Measurements from ENCODE around the gene ZNF211. TPM values are rescaled to one million over a fixed set of nuclear protein-coding genes. Genes with fewer than 3 reads are reported as not detected.

ZNF211 gene
- total and polyA plus RNA-seq, 9 of the 15 experiments (the other 6 are each of a cell fraction or from before 2014, with no cell fraction given): 1.3 to 11.6 (median 4.5) TPM

DNA sequence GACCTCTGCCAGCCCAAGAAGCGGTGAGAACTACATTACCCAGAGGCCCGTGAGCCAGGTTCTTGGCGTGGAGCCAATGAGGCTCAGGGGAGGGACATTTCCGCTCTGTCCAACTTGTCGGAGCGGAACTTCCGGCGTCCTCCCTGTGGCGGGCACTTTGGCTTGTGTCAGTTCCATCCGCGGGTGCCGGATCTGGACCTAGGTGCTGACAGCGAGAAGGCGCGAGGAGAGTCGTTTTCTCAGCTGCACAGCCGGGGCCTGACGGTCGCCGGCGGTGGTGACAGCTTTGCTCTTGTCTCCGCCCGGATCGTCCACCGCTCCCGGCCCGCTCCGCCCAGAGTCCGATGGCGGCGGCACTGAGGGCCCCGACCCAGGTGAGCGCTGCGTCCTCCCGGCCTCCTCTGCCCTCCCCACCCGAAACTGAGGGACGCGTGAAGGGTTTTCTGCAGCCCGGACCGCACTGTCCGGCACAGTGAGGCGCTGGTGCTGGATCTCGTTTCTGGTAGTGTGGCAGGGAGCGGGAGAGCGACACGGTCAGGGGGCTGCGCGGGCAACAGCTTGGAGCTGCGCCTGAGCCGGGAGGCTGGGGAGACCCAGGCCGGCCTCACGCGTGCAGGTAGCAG is 33.1 kb upstream of the ZNF211 start, which contains the start of gene ZNF530 (continued):
- TF ChIP-seq, protein P1, sequence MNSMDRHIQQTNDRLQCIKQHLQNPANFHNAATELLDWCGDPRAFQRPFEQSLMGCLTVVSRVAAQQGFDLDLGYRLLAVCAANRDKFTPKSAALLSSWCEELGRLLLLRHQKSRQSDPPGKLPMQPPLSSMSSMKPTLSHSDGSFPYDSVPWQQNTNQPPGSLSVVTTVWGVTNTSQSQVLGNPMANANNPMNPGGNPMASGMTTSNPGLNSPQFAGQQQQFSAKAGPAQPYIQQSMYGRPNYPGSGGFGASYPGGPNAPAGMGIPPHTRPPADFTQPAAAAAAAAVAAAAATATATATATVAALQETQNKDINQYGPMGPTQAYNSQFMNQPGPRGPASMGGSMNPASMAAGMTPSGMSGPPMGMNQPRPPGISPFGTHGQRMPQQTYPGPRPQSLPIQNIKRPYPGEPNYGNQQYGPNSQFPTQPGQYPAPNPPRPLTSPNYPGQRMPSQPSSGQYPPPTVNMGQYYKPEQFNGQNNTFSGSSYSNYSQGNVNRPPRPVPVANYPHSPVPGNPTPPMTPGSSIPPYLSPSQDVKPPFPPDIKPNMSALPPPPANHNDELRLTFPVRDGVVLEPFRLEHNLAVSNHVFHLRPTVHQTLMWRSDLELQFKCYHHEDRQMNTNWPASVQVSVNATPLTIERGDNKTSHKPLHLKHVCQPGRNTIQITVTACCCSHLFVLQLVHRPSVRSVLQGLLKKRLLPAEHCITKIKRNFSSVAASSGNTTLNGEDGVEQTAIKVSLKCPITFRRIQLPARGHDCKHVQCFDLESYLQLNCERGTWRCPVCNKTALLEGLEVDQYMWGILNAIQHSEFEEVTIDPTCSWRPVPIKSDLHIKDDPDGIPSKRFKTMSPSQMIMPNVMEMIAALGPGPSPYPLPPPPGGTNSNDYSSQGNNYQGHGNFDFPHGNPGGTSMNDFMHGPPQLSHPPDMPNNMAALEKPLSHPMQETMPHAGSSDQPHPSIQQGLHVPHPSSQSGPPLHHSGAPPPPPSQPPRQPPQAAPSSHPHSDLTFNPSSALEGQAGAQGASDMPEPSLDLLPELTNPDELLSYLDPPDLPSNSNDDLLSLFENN (IDR thresholded peaks at IDR 0.05; ENCODE audit: low read depth in 2 of 2, low read length in 2 of 2): no peak
- TF ChIP-seq RBM22 (IDR thresholded peaks at IDR 0.05; ENCODE audit: low read depth, low read length, poor library complexity, severe bottlenecking): no peak
- TF ChIP-seq NFE2L1 (tag; IDR thresholded peaks at IDR 0.05; ENCODE audit: borderline replicate concordance, low read depth): no peak
- no peak for TF ChIP-seq RBM14 (IDR thresholded peaks at IDR 0.05; ENCODE audit: borderline replicate concordance, insufficient read depth, low read depth, low read length)
- no peak for TF ChIP-seq ZNF224 (CRISPR knock-in tag; IDR thresholded peaks at IDR 0.05)
- no peak for TF ChIP-seq MED1 (CRISPR knock-in tag; IDR thresholded peaks at IDR 0.05; ENCODE audit: borderline replicate concordance)
- TF ChIP-seq KLF16 (IDR thresholded peaks at IDR 0.05): no peak
- no peak for TF ChIP-seq ZNF551 (CRISPR knock-in tag; IDR thresholded peaks at IDR 0.05)
- TF ChIP-seq MCM3 (IDR thresholded peaks at IDR 0.05): no peak
- TF ChIP-seq ASH1L (IDR thresholded peaks at IDR 0.05; ENCODE audit: borderline replicate concordance, low read depth, partially characterized antibody): no peak
- no peak for TF ChIP-seq KLF10 (CRISPR knock-in tag; IDR thresholded peaks at IDR 0.05)
- TF ChIP-seq EHMT2 (IDR thresholded peaks at IDR 0.05): no peak
- no peak for TF ChIP-seq ZNF253 (CRISPR knock-in tag; conservative IDR thresholded peaks at IDR 0.05)
- TF ChIP-seq ETS2 (tag; IDR thresholded peaks at IDR 0.05; ENCODE audit: borderline replicate concordance, poor library complexity, severe bottlenecking): no peak
- TF ChIP-seq ZNF384 (IDR thresholded peaks at IDR 0.05; ENCODE audit: low read depth, low read length): no peak
- TF ChIP-seq SAP30 (IDR thresholded peaks at IDR 0.05; ENCODE audit: borderline replicate concordance, insufficient read depth, low read depth, low read length, poor library complexity, severe bottlenecking): peak; percentile 92
- TF ChIP-seq BCL6 (CRISPR knock-in tag; IDR thresholded peaks at IDR 0.05): no peak
- TF ChIP-seq C11orf30 (IDR thresholded peaks at IDR 0.05; ENCODE audit: low read depth): no peak
- TF ChIP-seq KDM2B (CRISPR knock-in tag; IDR thresholded peaks at IDR 0.05): no peak
- TF ChIP-seq ZNF766 (CRISPR knock-in tag; conservative IDR thresholded peaks at IDR 0.05): no peak
- TF ChIP-seq RHOXF2B (CRISPR knock-in tag; conservative IDR thresholded peaks at IDR 0.05): no peak
- TF ChIP-seq KLF6 (CRISPR knock-in tag; IDR thresholded peaks at IDR 0.05; ENCODE audit: borderline replicate concordance): no peak
- no peak for TF ChIP-seq WHSC1 (IDR thresholded peaks at IDR 0.05; ENCODE audit: low read length)
- TF ChIP-seq XRCC5 (IDR thresholded peaks at IDR 0.05; ENCODE audit: low read depth, low read length): no peak
- TF ChIP-seq ZNF311 (CRISPR knock-in tag; IDR thresholded peaks at IDR 0.05): no peak

Measured in K562 (cell line).